Subcutaneous preadipocyte (primary cell): ENCODE measurements around the gene CCDC141. TPM values are rescaled to one million over a fixed set of nuclear protein-coding genes. Genes with fewer than 3 reads are reported as not detected.

Experiments used
- total RNA-seq: library from RNA; depleted of rRNA; stranded (reverse); fragments of >200 nt; gene quantifications from 2 replicates; pipeline ENCODE4 v1.2.3, GENCODE V29; 2012

Gene CCDC141
- under 0.01 TPM in 1 of 2 replicates, not detected in the other for total RNA-seq

GRCh38 chr2:179049546-179050311 lies at the start of gene CCDC141:
TSS of gene CCDC141 (minus strand) at chr2:179050137. CDS start at chr2:179049941, 196 bp downstream.

GRCh38 chr2:178807227-178808008 lies 242.5 kb downstream of the CCDC141 start, which contains the start of gene TTN:
TSS of gene TTN (minus strand) at chr2:178807423. CDS start at chr2:178804642, 2,781 bp downstream.

Other genes with a start within 250 kb of the CCDC141 start
- gene TTN, start 242.7 kb downstream of the CCDC141 start, total RNA-seq: 1.1 and 2.7 TPM in 2 replicates
- gene SESTD1, start 214.7 kb upstream of the CCDC141 start, total RNA-seq: 30.1 and 33.4 TPM in 2 replicates